Type B pancreatic cell (in vitro differentiated cells): ENCODE measurements around the gene CDH5. TPM values are rescaled to one million over a fixed set of nuclear protein-coding genes. Genes with fewer than 3 reads are reported as not detected.

Experiments
- DNase-seq: peaks from one replicate; pipeline ENCODE4 v3.0.0; 2021; ENCODE audit warnings: mixed read lengths; ENCODE audit not compliant: unreplicated experiment; ENCODE audit errors: extremely low spot score
- H3K27ac Mint-ChIP-seq: 2 replicates; pipeline ENCODE4 v1.8.0; 2021; ENCODE audit warnings: mild to moderate bottlenecking, mixed read lengths
- H3K27me3 Mint-ChIP-seq: 2 replicates; pipeline ENCODE4 v1.8.0; 2021; ENCODE audit warnings: mixed read lengths
- H3K36me3 Mint-ChIP-seq: 2 replicates; pipeline ENCODE4 v1.8.0; 2021; ENCODE audit warnings: mixed read lengths
- H3K4me1 Mint-ChIP-seq: one replicate; pipeline ENCODE4 v1.8.0; 2021; ENCODE audit warnings: mixed read lengths; ENCODE audit not compliant: unreplicated experiment
- H3K4me3 Mint-ChIP-seq: 2 replicates; pipeline ENCODE4 v1.8.0; 2021; ENCODE audit warnings: mild to moderate bottlenecking, mixed read lengths
- H3K9me3 Mint-ChIP-seq: 2 replicates; pipeline ENCODE4 v1.8.0; 2021; ENCODE audit warnings: mixed read lengths
- total RNA-seq: library from RNA; stranded (reverse); gene quantifications from 2 replicates; pipeline ENCODE4 v1.2.1, GENCODE V29; 2021; ENCODE audit warnings: low replicate concordance
- TF ChIP-seq, protein P1 (sequence below): fragments of 200-600 bp; sonication (generic); conservative IDR thresholded peaks from 2 replicates; pipeline ENCODE4 v1.5.0; 2021; ENCODE audit warnings: antibody characterized with exemption, mild to moderate bottlenecking

Gene CDH5
- total RNA-seq, 1 donor from 2014 or later: 0.46 TPM

DNA sequence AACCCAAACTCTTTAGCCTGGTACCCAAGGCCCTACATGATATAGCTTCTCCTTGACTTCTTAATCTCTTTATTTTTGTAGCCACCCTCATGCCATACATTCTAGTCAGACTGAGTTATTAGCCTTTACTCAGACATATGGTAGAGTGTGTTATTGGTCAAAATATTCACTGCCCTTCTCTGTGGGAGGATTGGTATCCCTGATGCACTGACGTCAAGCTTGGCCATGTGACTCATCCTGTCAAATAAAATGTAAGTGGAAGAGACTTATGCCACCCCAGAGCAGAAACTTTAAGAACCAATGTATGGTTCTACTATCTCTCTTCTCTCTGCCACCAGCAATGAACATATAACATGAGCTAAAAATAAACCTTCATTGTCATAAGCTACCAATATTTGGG is 48.4 kb downstream of the CDH5 start:
- Mint-ChIP-seq H3K27ac (no peak overlapping the region), H3K9me3 (no peaks in the 10 kb centered on the region), H3K4me3 (no peak overlapping the region), H3K4me1 (no peaks in the 10 kb centered on the region), H3K36me3 (no peaks in the 10 kb centered on the region), H3K27me3 (peaks cover 12% of the 10 kb centered on the region)
- TF ChIP-seq, protein P1, sequence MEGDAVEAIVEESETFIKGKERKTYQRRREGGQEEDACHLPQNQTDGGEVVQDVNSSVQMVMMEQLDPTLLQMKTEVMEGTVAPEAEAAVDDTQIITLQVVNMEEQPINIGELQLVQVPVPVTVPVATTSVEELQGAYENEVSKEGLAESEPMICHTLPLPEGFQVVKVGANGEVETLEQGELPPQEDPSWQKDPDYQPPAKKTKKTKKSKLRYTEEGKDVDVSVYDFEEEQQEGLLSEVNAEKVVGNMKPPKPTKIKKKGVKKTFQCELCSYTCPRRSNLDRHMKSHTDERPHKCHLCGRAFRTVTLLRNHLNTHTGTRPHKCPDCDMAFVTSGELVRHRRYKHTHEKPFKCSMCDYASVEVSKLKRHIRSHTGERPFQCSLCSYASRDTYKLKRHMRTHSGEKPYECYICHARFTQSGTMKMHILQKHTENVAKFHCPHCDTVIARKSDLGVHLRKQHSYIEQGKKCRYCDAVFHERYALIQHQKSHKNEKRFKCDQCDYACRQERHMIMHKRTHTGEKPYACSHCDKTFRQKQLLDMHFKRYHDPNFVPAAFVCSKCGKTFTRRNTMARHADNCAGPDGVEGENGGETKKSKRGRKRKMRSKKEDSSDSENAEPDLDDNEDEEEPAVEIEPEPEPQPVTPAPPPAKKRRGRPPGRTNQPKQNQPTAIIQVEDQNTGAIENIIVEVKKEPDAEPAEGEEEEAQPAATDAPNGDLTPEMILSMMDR: no peak
- DNase-seq: no peak

DNA sequence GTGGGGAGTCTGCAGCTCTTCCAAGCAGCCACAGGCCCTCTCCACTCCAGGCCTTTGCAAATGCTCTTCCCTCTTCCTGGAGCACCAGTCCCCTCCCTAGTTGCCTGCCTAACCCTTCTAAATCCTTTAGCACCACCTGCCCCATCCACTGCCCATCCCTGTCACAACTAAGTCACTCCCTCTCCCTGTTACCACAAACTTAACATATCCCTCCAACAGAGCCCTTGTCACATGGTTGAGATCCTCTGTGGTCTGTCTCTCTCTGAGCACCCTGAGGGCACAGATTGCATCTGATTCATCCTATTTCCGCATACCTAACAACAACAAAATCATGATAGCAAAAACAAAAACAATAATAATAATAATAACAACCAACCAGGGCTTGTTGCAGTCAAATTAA is 49.6 kb downstream of the CDH5 start:
- TF ChIP-seq, protein P1: no peak
- no peak overlapping the region for H3K4me3 Mint-ChIP-seq
- no peaks in the 10 kb centered on the region for H3K36me3 Mint-ChIP-seq
- peaks cover 20% of the 10 kb centered on the region for H3K27me3 Mint-ChIP-seq
- no peak overlapping the region for H3K27ac Mint-ChIP-seq
- H3K9me3 Mint-ChIP-seq: no peaks in the 10 kb centered on the region
- H3K4me1 Mint-ChIP-seq: no peaks in the 10 kb centered on the region
- DNase-seq: no peak

GRCh38 chr16:66416939-66417700 is 50.6 kb downstream of the CDH5 start:
- DNase-seq: no peak
- no peaks in the 10 kb centered on the region for H3K9me3 Mint-ChIP-seq
- H3K27me3 Mint-ChIP-seq: peaks cover 20% of the 10 kb centered on the region
- no peaks in the 10 kb centered on the region for H3K4me1 Mint-ChIP-seq
- H3K36me3 Mint-ChIP-seq: no peaks in the 10 kb centered on the region
- H3K27ac Mint-ChIP-seq: no peak overlapping the region
- TF ChIP-seq, protein P1: no peak
- H3K4me3 Mint-ChIP-seq: no peak overlapping the region

GRCh38 chr16:66418165-66418962 is 51.9 kb downstream of the CDH5 start:
- DNase-seq: peak; percentile 32
- Mint-ChIP-seq H3K4me1 (no peaks in the 10 kb centered on the region), H3K4me3 (no peak overlapping the region), H3K27ac (no peak overlapping the region), H3K36me3 (no peaks in the 10 kb centered on the region), H3K9me3 (no peaks in the 10 kb centered on the region), H3K27me3 (peaks cover 32% of the 10 kb centered on the region)
- TF ChIP-seq, protein P1: no peak

- Mint-ChIP-seq H3K9me3 (no peaks in the 10 kb centered on the region), H3K4me3 (no peak overlapping the region), H3K4me1 (no peaks in the 10 kb centered on the region), H3K36me3 (no peaks in the 10 kb centered on the region), H3K27ac (no peak overlapping the region), H3K27me3 (peaks cover 43% of the 10 kb centered on the region)
- no peak for DNase-seq
- TF ChIP-seq, protein P1: no peak
Observed at GRCh38 chr16:66419527-66419926, 53.0 kb downstream of the CDH5 start.
